ENCODE results near the gene XRCC5.

GRCh38 chr2:216160786-216161185, 51.6 kb downstream of the XRCC5 start:
- TF ChIP-seq CTCF (IDR thresholded peaks at IDR 0.05) (no peak), POLR2A (IDR thresholded peaks at IDR 0.05) (no peak)

All from testis (tissue), 2 donors.